Astrocyte of the spinal cord (primary cell): ENCODE results near the gene TRIO.
"Not testable (repeated sequence)": the region's sequence is repeated elsewhere in the genome, so short reads cannot be mapped to it uniquely, and the experiment has no call there.

Source experiments
- DNase-seq: peaks from one replicate; pipeline ENCODE4 v3.0.0; 2011; ENCODE audit warnings: low read depth, low spot score
- H3K4me3 ChIP-seq: 2 replicates; pipeline ENCODE4 v1.5.1; 2011; ENCODE audit warnings: low read depth, mild to moderate bottlenecking, low read length, moderate library complexity
- in situ Hi-C: cut with HindIII; loops from 2 replicates; pipeline ENCODE4 v1.10.0; 2017; ENCODE audit warnings: low sequenced_read_pairs
- TF ChIP-seq, protein P1 (sequence below): IDR thresholded peaks from 2 replicates; pipeline ENCODE4 v1.5.1; 2012; ENCODE audit warnings: low read depth, mild to moderate bottlenecking, low read length, inconsistent platforms

Gene TRIO

GRCh38 chr5:14142827-14143545, at the start of gene TRIO:
Gene TRIO (plus strand): TSS chr5:14143342. CDS start chr5:14143726, 384 bp downstream.
- H3K4me3 ChIP-seq: peak within 1 kb of the TSS; percentile 91
- TF ChIP-seq, protein P1, sequence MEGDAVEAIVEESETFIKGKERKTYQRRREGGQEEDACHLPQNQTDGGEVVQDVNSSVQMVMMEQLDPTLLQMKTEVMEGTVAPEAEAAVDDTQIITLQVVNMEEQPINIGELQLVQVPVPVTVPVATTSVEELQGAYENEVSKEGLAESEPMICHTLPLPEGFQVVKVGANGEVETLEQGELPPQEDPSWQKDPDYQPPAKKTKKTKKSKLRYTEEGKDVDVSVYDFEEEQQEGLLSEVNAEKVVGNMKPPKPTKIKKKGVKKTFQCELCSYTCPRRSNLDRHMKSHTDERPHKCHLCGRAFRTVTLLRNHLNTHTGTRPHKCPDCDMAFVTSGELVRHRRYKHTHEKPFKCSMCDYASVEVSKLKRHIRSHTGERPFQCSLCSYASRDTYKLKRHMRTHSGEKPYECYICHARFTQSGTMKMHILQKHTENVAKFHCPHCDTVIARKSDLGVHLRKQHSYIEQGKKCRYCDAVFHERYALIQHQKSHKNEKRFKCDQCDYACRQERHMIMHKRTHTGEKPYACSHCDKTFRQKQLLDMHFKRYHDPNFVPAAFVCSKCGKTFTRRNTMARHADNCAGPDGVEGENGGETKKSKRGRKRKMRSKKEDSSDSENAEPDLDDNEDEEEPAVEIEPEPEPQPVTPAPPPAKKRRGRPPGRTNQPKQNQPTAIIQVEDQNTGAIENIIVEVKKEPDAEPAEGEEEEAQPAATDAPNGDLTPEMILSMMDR: peak; percentile 59
- peak; percentile 96 for DNase-seq
- in situ Hi-C loops: no loop called here

- in situ Hi-C loops, H3K4me3 ChIP-seq, DNase-seq: not testable (repeated sequence)
Observed at GRCh38 chr5:14097380-14097779, 45.8 kb upstream of the TRIO start.

- H3K4me3 ChIP-seq: no peak overlapping the region
- TF ChIP-seq, protein P1: no peak
- in situ Hi-C loops: no loop called here
- peak; percentile 6 for DNase-seq
Observed at GRCh38 chr5:14097998-14098471, 45.1 kb upstream of the TRIO start.

GRCh38 chr5:14100281-14100680, 42.9 kb upstream of the TRIO start:
- no peak overlapping the region for H3K4me3 ChIP-seq
- TF ChIP-seq, protein P1: no peak
- in situ Hi-C loops: no loop called here
- no peak for DNase-seq

DNA sequence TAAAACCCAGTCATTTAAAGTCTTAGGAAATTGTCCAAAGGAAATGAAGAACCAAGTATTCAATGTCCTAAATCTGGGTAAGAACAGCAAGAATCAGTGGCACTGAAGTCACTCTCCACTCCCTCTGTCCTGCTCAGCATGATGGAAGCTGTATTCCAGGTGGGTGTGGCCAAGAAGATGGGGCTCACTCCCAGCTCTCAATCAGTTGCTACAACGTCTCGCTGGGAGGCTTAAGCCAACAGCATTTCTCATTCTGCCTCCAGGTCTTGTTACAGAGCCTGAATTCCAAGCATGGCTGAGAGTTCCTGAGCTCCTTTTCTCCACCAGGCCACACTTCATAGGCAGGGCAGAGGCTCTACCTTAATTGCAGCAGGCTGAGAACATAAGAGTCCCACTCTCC, 41.2 kb upstream of the TRIO start:
- in situ Hi-C loops: no loop called here

DNA sequence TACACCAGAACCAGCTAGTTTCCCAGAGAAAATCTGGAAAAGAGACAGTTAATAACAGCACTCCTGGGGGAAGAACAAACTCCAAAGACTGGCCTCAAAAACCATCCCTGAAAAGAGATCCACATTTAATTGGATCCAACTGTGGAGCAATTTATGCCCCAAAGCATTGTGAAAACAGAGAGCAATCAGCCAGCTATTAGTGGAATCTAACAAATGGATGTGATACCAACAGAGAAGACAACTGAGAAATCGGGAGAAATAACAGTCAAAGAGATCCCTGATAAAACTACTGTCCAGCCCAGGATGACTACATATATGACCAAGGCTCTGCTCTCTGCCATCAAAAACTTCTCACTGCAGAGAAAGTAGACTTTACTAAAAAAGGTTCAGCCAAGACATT, 40.5 kb upstream of the TRIO start:
- in situ Hi-C loops: no loop called here
- TF ChIP-seq, protein P1: no peak
- H3K4me3 ChIP-seq: no peak overlapping the region
- DNase-seq: no peak

More for the DNA sequence above, 41.2 kb upstream of the TRIO start:
- H3K4me3 ChIP-seq: no peak overlapping the region
- no peak for DNase-seq
- TF ChIP-seq, protein P1: no peak

GRCh38 chr5:14105718-14106410, 37.3 kb upstream of the TRIO start:
- H3K4me3 ChIP-seq: no peak overlapping the region
- peak; percentile 90 for DNase-seq
- in situ Hi-C loops: no loop called here
- TF ChIP-seq, protein P1: no peak
